SK-N-SH (cell line): ENCODE data around the gene CAMKMT. TPM values are rescaled to one million over a fixed set of nuclear protein-coding genes. Genes with fewer than 3 reads are reported as not detected.

ENCODE experiments used
- CTCF ChIA-PET: fragments of 300-600, 350-600 bp; formaldehyde crosslinking; extraction: SDS; loops from one replicate; lab custom pipeline; 2021; lab: Yijun Ruan, JAX
- POLR2A ChIA-PET: fragments of 350-600 bp; sonication (Branson Sonifier 250); formaldehyde crosslinking; extraction: SDS; loops from one replicate; lab custom pipeline; 2020; ENCODE audit warnings: antibody characterized with exemption, inconsistent platforms; lab: Yijun Ruan, JAX
- DNase-seq: peaks from one replicate; pipeline ENCODE4 v3.0.0; 2012
- H2AFZ ChIP-seq: fragments of 200-600 bp; sonication (generic); 2 replicates; pipeline ENCODE4 v1.8.1; 2016; ENCODE audit warnings: antibody characterized with exemption, mild to moderate bottlenecking, low read depth
- H3F3A ChIP-seq: fragments of 200-600 bp; sonication (generic); replicated peaks from 2 replicates; pipeline ENCODE3; 2016; ENCODE audit warnings: antibody characterized with exemption, mild to moderate bottlenecking; ENCODE audit not compliant: insufficient read depth
- H3K27ac ChIP-seq, 2 experiments: fragments of 200-500 bp in 1 of 2; fragments of 200-600 bp in 1 of 2; sonication (Bioruptor generic) in 1 of 2; sonication (generic), shearing (Covaris generic) in 1 of 2; 2 replicates each; pipeline versions ENCODE4 v1.5.1 to v1.6.1; 2014 to 2016; ENCODE audit warnings: low read depth in 2 of 2, inconsistent platforms in 1 of 2, low read length in 1 of 2, mild to moderate bottlenecking in 1 of 2, mixed read lengths in 1 of 2
- H3K27me3 ChIP-seq: fragments of 200-600 bp; sonication (generic), shearing (Covaris generic); 2 replicates; pipeline ENCODE4 v1.6.1; 2016; ENCODE audit warnings: mixed run types; ENCODE audit not compliant: insufficient read depth
- H3K36me3 ChIP-seq, 2 experiments: fragments of 200-500 bp in 1 of 2; fragments of 200-600 bp in 1 of 2; sonication (Bioruptor generic) in 1 of 2; sonication (generic) in 1 of 2; replicated peaks in 1 of 2; 2 replicates each; pipeline versions ENCODE3 to v1.5.1; 2014 to 2016; ENCODE audit warnings: low read length in 1 of 2, mild to moderate bottlenecking in 1 of 2; ENCODE audit not compliant: insufficient read depth in 2 of 2, control insufficient read depth in 1 of 2
- H3K4me1 ChIP-seq, 2 experiments: fragments of 200-500 bp in 1 of 2; fragments of 200-600 bp in 1 of 2; sonication (Bioruptor generic) in 1 of 2; sonication (generic), shearing (Covaris generic) in 1 of 2; 2 replicates each; pipeline versions ENCODE4 v1.5.1 to v1.6.1; 2014 to 2016; ENCODE audit warnings: low read depth in 1 of 2, low read length in 1 of 2, mixed run types in 1 of 2; ENCODE audit not compliant: insufficient read depth in 2 of 2, control insufficient read depth in 1 of 2
- H3K4me2 ChIP-seq: fragments of 200-600 bp; sonication (generic), shearing (Covaris generic); 2 replicates; pipeline ENCODE4 v1.6.1; 2017; ENCODE audit warnings: mixed run types
- H3K4me3 ChIP-seq, 2 experiments: fragments of 200-500 bp in 1 of 2; fragments of 200-600 bp in 1 of 2; sonication (Bioruptor generic) in 1 of 2; sonication (generic), shearing (Covaris generic) in 1 of 2; 2 replicates each; pipeline versions ENCODE4 v1.5.1 to v1.8.1; 2014 to 2016; ENCODE audit warnings: low read depth in 2 of 2, inconsistent platforms in 1 of 2, low read length in 1 of 2, mild to moderate bottlenecking in 1 of 2, mixed read lengths in 1 of 2, moderate library complexity in 1 of 2
- H3K79me2 ChIP-seq: fragments of 200-600 bp; sonication (generic); 2 replicates; pipeline ENCODE4 v1.8.1; 2017; ENCODE audit warnings: mild to moderate bottlenecking; ENCODE audit not compliant: insufficient read depth
- H3K9ac ChIP-seq: fragments of 200-600 bp; sonication (generic); 2 replicates; pipeline ENCODE4 v1.6.1; 2017; ENCODE audit warnings: mixed run types
- H3K9me2 ChIP-seq: fragments of 200-600 bp; sonication (generic); 2 replicates; pipeline ENCODE4 v1.6.1; 2017; ENCODE audit warnings: mixed run types
- H3K9me3 ChIP-seq: fragments of 200-600 bp; sonication (generic); 2 replicates; pipeline ENCODE4 v1.6.1; 2017; ENCODE audit warnings: mixed run types, mild to moderate bottlenecking, moderate library complexity
- H4K20me1 ChIP-seq: fragments of 200-600 bp; sonication (generic); 2 replicates; pipeline ENCODE4 v1.6.1; 2017; ENCODE audit warnings: mild to moderate bottlenecking, mixed run types; ENCODE audit not compliant: insufficient read depth
- CTCF ChIP-seq: fragments of 200-600 bp; sonication (generic); IDR thresholded peaks from 2 replicates; pipeline ENCODE4 v1.6.1; 2017; ENCODE audit warnings: antibody characterized with exemption, mild to moderate bottlenecking, moderate library complexity
- EP300 ChIP-seq, 2 experiments: IDR thresholded peaks; 2 replicates each; pipeline versions ENCODE4 v1.4.0 to v1.6.1; 2012; ENCODE audit warnings: borderline replicate concordance in 1 of 2, low read depth in 1 of 2, low read length in 1 of 2
- FOSL2 ChIP-seq: IDR thresholded peaks from 2 replicates; pipeline ENCODE4 v1.4.0; 2012; ENCODE audit warnings: low read depth, mild to moderate bottlenecking, moderate library complexity, borderline replicate concordance
- FOXJ3 ChIP-seq: sonication (generic); formaldehyde crosslinking; IDR thresholded peaks from 2 replicates; pipeline ENCODE4 v1.5.1; 2020; ENCODE audit warnings: mild to moderate bottlenecking, missing genetic modification reagents
- GATA2 ChIP-seq: sonication (generic); formaldehyde crosslinking; IDR thresholded peaks from 2 replicates; pipeline ENCODE4 v1.5.0; 2020; ENCODE audit warnings: mild to moderate bottlenecking, missing genetic modification reagents
- IRF3 ChIP-seq: fragments of 150-350 bp; IDR thresholded peaks from 2 replicates; pipeline ENCODE4 v1.6.1; 2016; ENCODE audit warnings: mild to moderate bottlenecking, low read depth, low read length
- MXI1 ChIP-seq: IDR thresholded peaks from 2 replicates; pipeline ENCODE4 v1.6.1; 2012; ENCODE audit warnings: mild to moderate bottlenecking, low read depth, low read length, improper control_type of control experiment
- NFIC ChIP-seq: IDR thresholded peaks from 2 replicates; pipeline ENCODE4 v1.4.0; 2012; ENCODE audit warnings: borderline replicate concordance
- NRF1 ChIP-seq: IDR thresholded peaks from 2 replicates; pipeline ENCODE4 v1.6.1; 2012; ENCODE audit warnings: low read depth, mild to moderate bottlenecking, low read length
- PBX3 ChIP-seq: IDR thresholded peaks from 2 replicates; pipeline ENCODE4; 2012
- RCOR1 ChIP-seq: fragments of 150-350 bp; IDR thresholded peaks from 2 replicates; pipeline ENCODE4 v1.6.1; 2017; ENCODE audit warnings: antibody characterized with exemption, low read length
- RXRA ChIP-seq: IDR thresholded peaks from 2 replicates; pipeline ENCODE4 v1.4.0; 2012; ENCODE audit warnings: low read depth, mild to moderate bottlenecking, borderline replicate concordance
- TAF1 ChIP-seq: IDR thresholded peaks from 2 replicates; pipeline ENCODE4 v1.6.1; 2012; ENCODE audit warnings: low read depth, mild to moderate bottlenecking, low read length, moderate library complexity, borderline replicate concordance
- TEAD4 ChIP-seq: IDR thresholded peaks from 2 replicates; pipeline ENCODE4 v1.4.0; 2012; ENCODE audit warnings: mild to moderate bottlenecking, borderline replicate concordance; ENCODE audit not compliant: insufficient read depth
- USF2 ChIP-seq: fragments of 150-350 bp; IDR thresholded peaks from 2 replicates; pipeline ENCODE4 v1.6.1; 2017; ENCODE audit warnings: antibody characterized with exemption, low read length, low read depth, borderline replicate concordance
- YY1 ChIP-seq: IDR thresholded peaks from 2 replicates; pipeline ENCODE4 v1.4.0; 2012; ENCODE audit warnings: low read depth, mild to moderate bottlenecking
- whole genome bisulfite sequencing: methylation state at CpG from one replicate; pipeline ENCODE4 v1.1.6; 2017; ENCODE audit warnings: low lambda C conversion rate; 5-methylcytosine and 5-hydroxymethylcytosine counted together
- polyA plus RNA-seq, 3 experiments: library from polyadenylated mRNA; depleted of rRNA; stranded (reverse); fragments of >200 nt; gene quantifications; 2 replicates each; pipeline ENCODE4 v1.2.3, GENCODE V29; 2012

Gene CAMKMT
- polyA plus RNA-seq, 1 of the 3 experiments (the other 2 are of a cell fraction): 5.9 TPM

DNA sequence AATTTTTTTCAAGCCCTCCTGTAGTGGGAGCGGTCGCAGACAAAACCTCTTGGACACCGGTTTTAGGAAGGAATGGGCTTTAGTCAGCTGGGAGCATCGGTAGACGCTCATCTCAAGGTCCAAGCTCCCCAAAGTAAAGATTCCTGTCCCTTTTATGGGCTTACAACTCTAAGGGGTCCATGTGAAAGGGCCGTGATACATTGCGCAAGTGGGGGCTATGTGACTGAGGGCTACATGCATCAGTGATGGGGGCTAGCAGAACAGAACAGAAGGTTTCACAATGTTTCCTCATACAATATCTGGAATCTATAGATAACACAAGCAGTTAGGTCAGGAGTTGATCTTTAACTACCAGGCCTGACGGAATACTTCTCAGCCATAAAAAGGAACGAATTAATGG, 62.5 kb downstream of the CAMKMT start (continued):
- no peak for TF ChIP-seq GATA2 (CRISPR knock-in tag)
- no peak for TF ChIP-seq TAF1
- TF ChIP-seq PBX3: no peak
- no peak for TF ChIP-seq RCOR1
- TF ChIP-seq CTCF: no peak
- TF ChIP-seq IRF3: no peak

DNA sequence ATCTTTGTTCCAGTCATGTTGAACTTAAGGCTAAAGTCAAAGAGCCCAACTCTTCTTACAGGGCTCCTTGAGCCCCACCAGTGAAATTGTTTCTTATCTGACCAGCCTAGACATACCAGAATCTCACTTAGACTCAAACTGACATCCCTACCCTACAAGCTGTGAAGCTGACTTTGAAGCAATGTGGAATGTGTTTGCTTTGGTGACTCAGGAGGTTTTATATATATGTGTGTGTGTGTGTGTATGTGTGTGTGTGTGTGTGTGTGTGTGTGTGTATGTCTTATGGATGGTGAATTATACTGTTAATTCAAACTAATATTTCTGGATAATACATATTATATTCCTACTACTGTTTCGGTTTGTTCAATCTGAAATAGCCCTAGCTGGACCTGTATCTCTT, 67.3 kb downstream of the CAMKMT start:
- no peak for DNase-seq
- TF ChIP-seq TAF1: no peak
- TF ChIP-seq FOSL2: no peak
- no peak for TF ChIP-seq FOXJ3 (CRISPR knock-in tag)
- TF ChIP-seq RCOR1: no peak
- no peak for TF ChIP-seq NFIC
- TF ChIP-seq GATA2 (CRISPR knock-in tag): no peak
- no peak for TF ChIP-seq IRF3
- TF ChIP-seq MXI1: no peak
- TF ChIP-seq NRF1: no peak
- TF ChIP-seq USF2: no peak
- TF ChIP-seq EP300 (IDR thresholded peaks at IDR 0.05; ENCODE audit: borderline replicate concordance in 1 of 2, low read depth in 1 of 2, low read length in 1 of 2): no peak
- TF ChIP-seq TEAD4: no peak
- TF ChIP-seq YY1: no peak
- no peak for TF ChIP-seq RXRA
- Histone ChIP-seq H3K9me3 (no peaks in the 10 kb centered on the region), H3K9ac (no peak overlapping the region), H3K4me1 (no peaks in the 10 kb centered on the region), H3F3A (no peaks in the 10 kb centered on the region), H3K36me3 (no peaks in the 10 kb centered on the region), H3K27ac (no peak overlapping the region), H3K27me3 (no peaks in the 10 kb centered on the region), H3K4me3 (no peak overlapping the region), H3K9me2 (no peaks in the 10 kb centered on the region), H3K4me2 (no peak overlapping the region), H4K20me1 (no peaks in the 10 kb centered on the region), H2AFZ (no peak overlapping the region), H3K79me2 (no peaks in the 10 kb centered on the region)
- POLR2A ChIA-PET: no interaction called here
- CTCF ChIA-PET: interaction anchor here (1.0 kb wide), 1 partner anchor 342 kb away, joined by 3 read pairs; no protein-coding TSS in a partner anchor
- WGBS: 96% methylated on average over 1 of the region's 1 CpG
